GM12874 (cell line): ENCODE data around the gene ANKRD44.
A peak's percentile ranks its signal among the peaks of the same experiment; 100 is the strongest.

Experiments used
- CTCF ChIP-seq: IDR thresholded peaks from 2 replicates; pipeline ENCODE4 v1.5.1; 2011; ENCODE audit warnings: low read depth, mild to moderate bottlenecking, control low read depth, low read length, moderate library complexity; ENCODE audit not compliant: insufficient read depth

ANKRD44 gene

GRCh38 chr2:197310271-197310985 lies at the start of gene ANKRD44:
Gene ANKRD44, minus strand, starts transcription at chr2:197310780. Its CDS starts 176 bp downstream, at chr2:197310604.
- TF ChIP-seq CTCF = peak; percentile 49

GRCh38 chr2:197359859-197360258 lies 49.3 kb upstream of the ANKRD44 start:
- peak; percentile 49 for TF ChIP-seq CTCF

GRCh38 chr2:197358931-197359330 lies 48.4 kb upstream of the ANKRD44 start:
- TF ChIP-seq CTCF = no peak

GRCh38 chr2:197357986-197358385 lies 47.4 kb upstream of the ANKRD44 start:
- no peak for TF ChIP-seq CTCF

GRCh38 chr2:197356136-197356535 lies 45.6 kb upstream of the ANKRD44 start:
- TF ChIP-seq CTCF = peak; percentile 25; the same call in 1 of the 2 replicates

- no peak for TF ChIP-seq CTCF
These were observed 43.6 kb upstream of the ANKRD44 start for GRCh38 chr2:197354169-197354558.

- no peak for TF ChIP-seq CTCF
These were observed 43.0 kb upstream of the ANKRD44 start for GRCh38 chr2:197353393-197354168.
